ENCODE results near the gene P3R3URF.

Gene P3R3URF

GRCh38 chr1:46196609-46197008 is 20.3 kb upstream of the P3R3URF start:
- intact Hi-C loops (cut with DNase I) = no loop called here
- no peak for DNase-seq

- DNase-seq = no peak
- intact Hi-C loops (cut with DNase I) = no loop called here
These were observed 18.4 kb upstream of the P3R3URF start for GRCh38 chr1:46194641-46195193.

GRCh38 chr1:46193984-46194570 is 17.8 kb upstream of the P3R3URF start:
- no peak for DNase-seq
- intact Hi-C loops (cut with DNase I) = no loop called here

- intact Hi-C loops (cut with DNase I) = no loop called here
- no peak for DNase-seq
These were observed 17.0 kb upstream of the P3R3URF start for GRCh38 chr1:46193285-46193684.

GRCh38 chr1:46192171-46192570 is 15.9 kb upstream of the P3R3URF start:
- intact Hi-C loops (cut with DNase I) = no loop called here
- DNase-seq = no peak

- no peak for DNase-seq
- intact Hi-C loops (cut with DNase I) = no loop called here
These were observed 14.9 kb upstream of the P3R3URF start for GRCh38 chr1:46191033-46191701.

GRCh38 chr1:46190539-46190938 is 14.3 kb upstream of the P3R3URF start:
- intact Hi-C loops (cut with DNase I) = no loop called here
- no peak for DNase-seq

GRCh38 chr1:46188295-46189030 is 12.2 kb upstream of the P3R3URF start:
- intact Hi-C loops (cut with DNase I) = no loop called here
- DNase-seq = peak in 1 of 10 donors; percentile 30

- intact Hi-C loops (cut with DNase I) = no loop called here
- peak in 1 of 10 donors; percentile 19 for DNase-seq
These were observed 11.0 kb upstream of the P3R3URF start for GRCh38 chr1:46187106-46187869.

GRCh38 chr1:46186076-46186475 is 9.8 kb upstream of the P3R3URF start:
- intact Hi-C loops (cut with DNase I) = no loop called here
- DNase-seq = no peak

GRCh38 chr1:46184920-46185658 is 8.8 kb upstream of the P3R3URF start:
- intact Hi-C loops (cut with DNase I) = no loop called here
- DNase-seq = peak in 1 of 10 donors; percentile 25

GRCh38 chr1:46183926-46184557 is 7.8 kb upstream of the P3R3URF start:
- peak in 2 of 10 donors; percentile 37 to 39 for DNase-seq
- intact Hi-C loops (cut with DNase I) = no loop called here

GRCh38 chr1:46183079-46183847 is 7.0 kb upstream of the P3R3URF start:
- intact Hi-C loops (cut with DNase I) = no loop called here
- peak in 2 of 10 donors; percentile 55 to 58 for DNase-seq

- peak in 2 of 10 donors; percentile 12 to 35 for DNase-seq
- intact Hi-C loops (cut with DNase I) = no loop called here
These were observed 5.3 kb upstream of the P3R3URF start for GRCh38 chr1:46181343-46182260.

- peak in 5 of 10 donors; percentile 56 to 89 (median 66) for DNase-seq
- intact Hi-C loops (cut with DNase I) = loop anchor here (1.0 kb wide), 1 partner anchor 43 kb away; no protein-coding TSS in a partner anchor
These were observed 3.9 kb upstream of the P3R3URF start for GRCh38 chr1:46180082-46180616.

GRCh38 chr1:46179138-46180081 is 3.1 kb upstream of the P3R3URF start:
- intact Hi-C loops (cut with DNase I) = loop anchor here (1.0 to 5.0 kb wide), 3 partner anchors 44 to 142 kb away; partner anchors contain the start of gene PIK3R3
- DNase-seq = peak in 9 of 10 donors; percentile 43 to 96 (median 84)

All from posterior cingulate gyrus (tissue), 11 donors.